Skeletal muscle tissue (tissue), 4 donors: ENCODE measurements around the gene COG8. TPM values are rescaled to one million over a fixed set of nuclear protein-coding genes. Genes with fewer than 3 reads are reported as not detected.
A peak's percentile ranks its signal among the peaks of the same experiment; 100 is the strongest.

ENCODE experiments used
- H3K27ac ChIP-seq: one replicate; pipeline ENCODE4 v1.7.0; 2013; ENCODE audit warnings: mild to moderate bottlenecking, low read depth, low read length, inconsistent platforms
- H3K27me3 ChIP-seq, 3 donors: one replicate each; pipeline ENCODE4 v1.7.0; 2013; ENCODE audit warnings: low read length in 3 of 3; ENCODE audit not compliant: control insufficient read depth in 3 of 3, insufficient read depth in 3 of 3
- H3K36me3 ChIP-seq, 3 donors: one replicate each; pipeline ENCODE4 v1.7.0; 2013; ENCODE audit warnings: low read length in 3 of 3; ENCODE audit not compliant: control insufficient read depth in 3 of 3, insufficient read depth in 3 of 3
- H3K4me1 ChIP-seq, 3 donors: one replicate each; pipeline ENCODE4 v1.7.0; 2013; ENCODE audit warnings: low read length in 3 of 3, mild to moderate bottlenecking in 3 of 3; ENCODE audit not compliant: control insufficient read depth in 3 of 3, insufficient read depth in 3 of 3
- H3K4me3 ChIP-seq, 3 donors: one replicate each; pipeline ENCODE4 v1.7.0; 2013; ENCODE audit warnings: low read length in 3 of 3
- H3K9ac ChIP-seq, 3 donors: one replicate each; pipeline ENCODE4 v1.7.0; 2013; ENCODE audit warnings: low read length in 3 of 3, mild to moderate bottlenecking in 3 of 3, moderate library complexity in 2 of 3, low read depth in 1 of 3
- H3K9me3 ChIP-seq, 3 donors: one replicate each; pipeline ENCODE4 v1.7.0; 2013; ENCODE audit warnings: low read length in 3 of 3; ENCODE audit not compliant: control insufficient read depth in 3 of 3
- total RNA-seq: library from RNA; depleted of rRNA; stranded (reverse); fragments of >200 nt; gene quantifications from one replicate; pipeline ENCODE4 v1.2.3, GENCODE V29; 2014
- donor health status: Osteomylitis.

Gene COG8
- total RNA-seq, 1 donor from 2014 or later, result 36.0 TPM

- Histone ChIP-seq H3K27me3 (no peaks in the 10 kb centered on the region), H3K4me3 (peak overlapping the region; percentile 78 to 85 (median 83)), H3K36me3 (peaks cover 34 to 39% (median 36%) of the 10 kb centered on the region in 3 donors), H3K9ac (peak overlapping the region; percentile 79 to 93 (median 89)), H3K27ac (peak overlapping the region; percentile 82), H3K4me1 (peaks cover 44 to 50% (median 47%) of the 10 kb centered on the region in 3 donors), H3K9me3 (no peaks in the 10 kb centered on the region)
These were observed 9.7 kb downstream of the COG8 start for GRCh38 chr16:69329369-69330285.

GRCh38 chr16:69328854-69329316 is 10.5 kb downstream of the COG8 start:
- peak overlapping the region; percentile 69 to 89 (median 79) for H3K9ac ChIP-seq
- no peaks in the 10 kb centered on the region for H3K9me3 ChIP-seq
- no peaks in the 10 kb centered on the region for H3K27me3 ChIP-seq
- peak overlapping the region; percentile 82 for H3K27ac ChIP-seq
- H3K36me3 ChIP-seq, result peaks cover 33 to 35% (median 35%) of the 10 kb centered on the region in 3 donors
- peak overlapping the region; percentile 78 to 85 (median 83) for H3K4me3 ChIP-seq
- H3K4me1 ChIP-seq, result peaks cover 45 to 57% (median 55%) of the 10 kb centered on the region in 3 donors

- Histone ChIP-seq H3K27ac (peak overlapping the region; percentile 86), H3K4me1 (peaks cover 44 to 66% (median 65%) of the 10 kb centered on the region in 3 donors), H3K36me3 (peaks cover 32 to 37% (median 34%) of the 10 kb centered on the region in 3 donors), H3K4me3 (peak overlapping the region in 2 of 3 donors; percentile 83 to 85), H3K9me3 (no peaks in the 10 kb centered on the region), H3K27me3 (no peaks in the 10 kb centered on the region), H3K9ac (peak overlapping the region; percentile 68 to 89 (median 79))
These were observed 11.6 kb downstream of the COG8 start for GRCh38 chr16:69327585-69328310.

GRCh38 chr16:69326172-69326873 is 13.0 kb downstream of the COG8 start:
- peaks cover 40 to 68% (median 63%) of the 10 kb centered on the region in 3 donors for H3K4me1 ChIP-seq
- no peaks in the 10 kb centered on the region for H3K27me3 ChIP-seq
- peak overlapping the region; percentile 41 to 57 (median 48) for H3K4me3 ChIP-seq
- peak overlapping the region; percentile 11 to 71 (median 44) for H3K9ac ChIP-seq
- peaks cover 33 to 40% (median 37%) of the 10 kb centered on the region in 3 donors for H3K36me3 ChIP-seq
- H3K9me3 ChIP-seq, result no peaks in the 10 kb centered on the region
- H3K27ac ChIP-seq, result peak overlapping the region; percentile 86

- Histone ChIP-seq H3K9ac (peak overlapping the region in 2 of 3 donors; percentile 44 to 71), H3K4me1 (peaks cover 40 to 68% (median 60%) of the 10 kb centered on the region in 3 donors), H3K9me3 (no peaks in the 10 kb centered on the region), H3K36me3 (peaks cover 39 to 45% (median 43%) of the 10 kb centered on the region in 3 donors), H3K27ac (peak overlapping the region; percentile 86), H3K27me3 (no peaks in the 10 kb centered on the region), H3K4me3 (peak overlapping the region; percentile 30 to 57 (median 48))
These were observed 13.6 kb downstream of the COG8 start for GRCh38 chr16:69325784-69326171.

GRCh38 chr16:69324585-69325253 is 14.6 kb downstream of the COG8 start:
- Histone ChIP-seq H3K4me3 (peak overlapping the region in 1 of 3 donors; percentile 6), H3K9ac (peak overlapping the region in 1 of 3 donors; percentile 64), H3K9me3 (no peaks in the 10 kb centered on the region), H3K27me3 (no peaks in the 10 kb centered on the region), H3K27ac (peak overlapping the region; percentile 86), H3K36me3 (peaks cover 49 to 56% (median 53%) of the 10 kb centered on the region in 3 donors), H3K4me1 (peaks cover 40 to 68% (median 58%) of the 10 kb centered on the region in 3 donors)

- Histone ChIP-seq H3K4me1 (peaks cover 34 to 62% (median 51%) of the 10 kb centered on the region in 3 donors), H3K9me3 (no peaks in the 10 kb centered on the region), H3K36me3 (peaks cover 56 to 62% (median 60%) of the 10 kb centered on the region in 3 donors), H3K27ac (peak overlapping the region; percentile 86), H3K27me3 (no peaks in the 10 kb centered on the region), H3K9ac (peak overlapping the region in 1 of 3 donors; percentile 64), H3K4me3 (no peak overlapping the region)
These were observed 15.3 kb downstream of the COG8 start for GRCh38 chr16:69324013-69324531.

GRCh38 chr16:69323415-69323814 is 15.9 kb downstream of the COG8 start:
- H3K4me3 ChIP-seq, result no peak overlapping the region
- peak overlapping the region in 1 of 3 donors; percentile 54 for H3K9ac ChIP-seq
- H3K36me3 ChIP-seq, result peaks cover 62 to 69% (median 66%) of the 10 kb centered on the region in 3 donors
- H3K27ac ChIP-seq, result peak overlapping the region; percentile 86
- no peaks in the 10 kb centered on the region for H3K27me3 ChIP-seq
- H3K9me3 ChIP-seq, result no peaks in the 10 kb centered on the region
- H3K4me1 ChIP-seq, result peaks cover 27 to 57% (median 45%) of the 10 kb centered on the region in 3 donors
